H1 (cell line): Measurements from ENCODE around the gene KLF12. TPM values are rescaled to one million over a fixed set of nuclear protein-coding genes. Genes with fewer than 3 reads are reported as not detected.

Experiments
- CTCF ChIA-PET: fragments of 300-600 bp; sonication (Branson Sonifier 250); formaldehyde crosslinking; loops from one replicate; lab custom pipeline; 2021; ENCODE audit not compliant: partially characterized antibody; lab: Charles Lee
- POLR2A ChIA-PET: fragments of 300-600 bp; sonication (Branson Sonifier 250); formaldehyde crosslinking; loops from one replicate; lab custom pipeline; 2021; ENCODE audit warnings: inconsistent platforms; ENCODE audit not compliant: partially characterized antibody; lab: Charles Lee
- DNase-seq, 2 experiments: peaks; one replicate each; pipeline versions ENCODE4 v3.0.0 to v3.0.0-alpha.2; 2010 to 2022; ENCODE audit warnings: low spot score in 2 of 2, low read depth in 1 of 2, mixed read lengths in 1 of 2
- FAIRE-seq: peaks from 2 replicates; lab custom pipeline; 2011; peaks lifted over from hg19 to GRCh38; lab: Jason Lieb, UNC
- H2AFZ ChIP-seq: 2 replicates; pipeline ENCODE4 v1.8.1; 2012; ENCODE audit warnings: low read length, inconsistent platforms
- H2AK5ac ChIP-seq: 2 replicates; pipeline ENCODE4 v1.6.1; 2013; ENCODE audit warnings: low read depth, low read length
- H2BK120ac ChIP-seq: replicated peaks from 2 replicates; pipeline ENCODE3; 2013; ENCODE audit warnings: low read depth, low read length, inconsistent platforms
- H2BK12ac ChIP-seq: 2 replicates; pipeline ENCODE4 v1.6.1; 2013; ENCODE audit warnings: low read depth, low read length
- H2BK15ac ChIP-seq: 2 replicates; pipeline ENCODE4 v1.6.1; 2013; ENCODE audit warnings: low read length
- H2BK20ac ChIP-seq: 2 replicates; pipeline ENCODE4 v1.6.1; 2013; ENCODE audit warnings: low read length
- H2BK5ac ChIP-seq: 2 replicates; pipeline ENCODE4 v1.6.1; 2013; ENCODE audit warnings: low read depth, low read length
- H3K14ac ChIP-seq: 2 replicates; pipeline ENCODE4 v1.6.1; 2013; ENCODE audit warnings: inconsistent platforms; ENCODE audit not compliant: insufficient read length
- H3K18ac ChIP-seq: 2 replicates; pipeline ENCODE4 v1.6.1; 2013; ENCODE audit warnings: low read length; ENCODE audit errors: extremely low read depth
- H3K23ac ChIP-seq: 2 replicates; pipeline ENCODE4 v1.6.1; 2013; ENCODE audit warnings: inconsistent platforms; ENCODE audit not compliant: insufficient read length
- H3K23me2 ChIP-seq: 2 replicates; pipeline ENCODE4 v1.6.1; 2013; ENCODE audit warnings: low read depth, low read length
- H3K27ac ChIP-seq: 2 replicates; pipeline ENCODE4 v1.6.1; 2011; ENCODE audit warnings: low read depth, low read length, inconsistent platforms
- H3K27me3 ChIP-seq, 4 experiments: replicated peaks in 1 of 4; 1 replicate in 1 of 4; 2 replicates in 3 of 4; pipeline versions ENCODE4 v1.6.1 to v1.8.1; 2011 to 2013; ENCODE audit warnings: low read length in 3 of 4, mild to moderate bottlenecking in 3 of 4, inconsistent platforms in 2 of 4, mixed read lengths in 2 of 4, moderate library complexity in 1 of 4; ENCODE audit not compliant: control insufficient read depth in 3 of 4, insufficient read depth in 3 of 4; ENCODE audit errors: extremely low read depth in 1 of 4
- H3K36me3 ChIP-seq, 4 experiments: 2 replicates each; pipeline versions ENCODE4 v1.6.1 to v1.8.1; 2011 to 2013; ENCODE audit warnings: mild to moderate bottlenecking in 4 of 4, low read length in 3 of 4, moderate library complexity in 2 of 4, control low read depth in 1 of 4, inconsistent platforms in 1 of 4; ENCODE audit not compliant: insufficient read depth in 4 of 4, control insufficient read depth in 2 of 4
- H3K4ac ChIP-seq: replicated peaks from 2 replicates; pipeline ENCODE3; 2013; ENCODE audit warnings: low read length, low read depth, mixed read lengths, inconsistent platforms; ENCODE audit not compliant: insufficient read length
- H3K4me1 ChIP-seq, 4 experiments: replicated peaks in 1 of 4; 1 replicate in 1 of 4; 2 replicates in 3 of 4; pipeline versions ENCODE4 v1.6.1 to v1.8.1; 2011 to 2013; ENCODE audit warnings: low read length in 3 of 4, inconsistent platforms in 2 of 4, mixed read lengths in 1 of 4; ENCODE audit not compliant: insufficient read depth in 4 of 4, control insufficient read depth in 3 of 4
- H3K4me2 ChIP-seq, 2 experiments: 2 replicates each; pipeline versions ENCODE4 v1.6.1 to v1.8.1; 2011 to 2013; ENCODE audit warnings: low read depth in 2 of 2, low read length in 2 of 2, control low read depth in 1 of 2, inconsistent platforms in 1 of 2, mild to moderate bottlenecking in 1 of 2; ENCODE audit not compliant: insufficient read depth in 1 of 2
- H3K4me3 ChIP-seq, 4 experiments: fragments of 200-600, 300-600 bp in 1 of 4; sonication (generic), shearing (Covaris generic), sonication (Bioruptor Twin) in 1 of 4; 2 replicates each; pipeline versions ENCODE4 v1.5.1 to v1.8.1; 2011 to 2016; ENCODE audit warnings: low read length in 4 of 4, low read depth in 3 of 4, control low read depth in 2 of 4, inconsistent platforms in 2 of 4, mild to moderate bottlenecking in 2 of 4, mixed read lengths in 1 of 4, moderate library complexity in 1 of 4; ENCODE audit not compliant: insufficient read depth in 2 of 4; ENCODE audit errors: extremely low read depth in 1 of 4
- H3K56ac ChIP-seq: replicated peaks from 2 replicates; pipeline ENCODE3; 2013; ENCODE audit warnings: low read depth, mild to moderate bottlenecking, mixed read lengths, low read length, inconsistent platforms; ENCODE audit not compliant: insufficient read length
- H3K79me1 ChIP-seq: 2 replicates; pipeline ENCODE4 v1.6.1; 2013; ENCODE audit warnings: low read depth, low read length, control low read depth
- H3K79me2 ChIP-seq, 2 experiments: 2 replicates each; pipeline versions ENCODE4 v1.6.1 to v1.8.1; 2012 to 2013; ENCODE audit warnings: low read length in 2 of 2, mild to moderate bottlenecking in 2 of 2, inconsistent platforms in 1 of 2; ENCODE audit not compliant: insufficient read depth in 2 of 2, control insufficient read depth in 1 of 2
- H3K9ac ChIP-seq, 4 experiments: replicated peaks in 1 of 4; 1 replicate in 1 of 4; 2 replicates in 3 of 4; pipeline versions ENCODE4 v1.6.1 to v1.8.1; 2011 to 2013; ENCODE audit warnings: low read depth in 3 of 4, low read length in 3 of 4, control low read depth in 2 of 4, mild to moderate bottlenecking in 2 of 4, moderate library complexity in 2 of 4, inconsistent platforms in 1 of 4; ENCODE audit errors: extremely low read depth in 1 of 4
- H3K9me3 ChIP-seq, 2 experiments: 2 replicates each; pipeline versions ENCODE4 v1.6.1 to v1.8.1; 2012 to 2013; ENCODE audit warnings: mild to moderate bottlenecking in 2 of 2, moderate library complexity in 2 of 2, control low read depth in 1 of 2, inconsistent platforms in 1 of 2, low read depth in 1 of 2, low read length in 1 of 2, mixed read lengths in 1 of 2; ENCODE audit not compliant: insufficient read depth in 2 of 2
- H4K20me1 ChIP-seq, 2 experiments: replicated peaks in 1 of 2; 2 replicates each; pipeline versions ENCODE3 to v1.8.1; 2011 to 2013; ENCODE audit warnings: inconsistent platforms in 2 of 2, low read length in 2 of 2, mild to moderate bottlenecking in 1 of 2; ENCODE audit not compliant: insufficient read depth in 2 of 2, control insufficient read depth in 1 of 2
- H4K5ac ChIP-seq: 2 replicates; pipeline ENCODE4 v1.6.1; 2013; ENCODE audit warnings: low read length, low read depth, mixed read lengths, inconsistent platforms; ENCODE audit not compliant: insufficient read length
- H4K8ac ChIP-seq: 2 replicates; pipeline ENCODE4 v1.8.0; 2013; ENCODE audit warnings: mild to moderate bottlenecking, moderate library complexity, low read length, inconsistent platforms; ENCODE audit not compliant: insufficient read depth; ENCODE audit errors: extremely low read depth
- H4K91ac ChIP-seq: replicated peaks from 2 replicates; pipeline ENCODE3; 2013; ENCODE audit warnings: low read length, mixed read lengths, inconsistent platforms; ENCODE audit not compliant: insufficient read length
- CHD2 ChIP-seq: IDR thresholded peaks from 2 replicates; pipeline ENCODE4 v1.6.1; 2012; ENCODE audit warnings: low read length, improper control_type of control experiment
- GTF2F1 ChIP-seq: IDR thresholded peaks from 2 replicates; pipeline ENCODE4 v1.6.1; 2012; ENCODE audit warnings: low read depth, low read length, improper control_type of control experiment, borderline replicate concordance
- HDAC6 ChIP-seq: IDR thresholded peaks from one replicate; pipeline ENCODE4 v1.7.1; 2012; ENCODE audit warnings: low read depth, mild to moderate bottlenecking, inconsistent platforms, low read length, moderate library complexity
- KDM1A ChIP-seq: fragments of 200-600, 300-600 bp; sonication (generic); IDR thresholded peaks from 2 replicates; pipeline ENCODE4 v1.7.1; 2016; ENCODE audit warnings: mild to moderate bottlenecking, low read length, borderline replicate concordance
- MAFK ChIP-seq: IDR thresholded peaks from 2 replicates; pipeline ENCODE4 v1.6.1; 2012; ENCODE audit warnings: low read depth, mild to moderate bottlenecking, improper control_type of control experiment, low read length
- NRF1 ChIP-seq: IDR thresholded peaks from 2 replicates; pipeline ENCODE4 v1.6.1; 2011; ENCODE audit warnings: mild to moderate bottlenecking, low read depth, low read length, improper control_type of control experiment
- WGBS, 2 experiments: shearing (Covaris generic) in 1 of 2; methylation state at CpG; one replicate each; pipeline versions ENCODE4 v1.1.6 to v1.1.7; 2013 to 2015; ENCODE audit warnings: low lambda C conversion rate in 2 of 2, mixed read lengths in 2 of 2, inconsistent platforms in 1 of 2, low coverage in 1 of 2, missing lambda C conversion rate in 1 of 2; ENCODE audit not compliant: insufficient replicate concordance in 2 of 2, insufficient coverage in 1 of 2, insufficient read length in 1 of 2; ENCODE audit errors: extremely low coverage in 1 of 2, missing lambda C conversion rate in 1 of 2; 5-methylcytosine and 5-hydroxymethylcytosine counted together
- polyA plus RNA-seq, 7 experiments: library from polyadenylated mRNA; depleted of rRNA in 3 of 7; stranded (reverse) in 5 of 7; unstranded in 2 of 7; fragments of >200 nt in 5 of 7; fragments of 200-250 nt in 2 of 7; gene quantifications; 1 replicate in 5 of 7; 2 replicates in 1 of 7; 4 replicates in 1 of 7; pipeline versions ENCODE4 v1.2.1 to v1.2.3, GENCODE V29; 2011 to 2013; ENCODE audit warnings: missing spikeins in 2 of 7, mixed read lengths in 2 of 7
- total RNA-seq: library from RNA; stranded (reverse); fragmentation: NEBNext Ultra II Directional; extraction: Animal tissue kit (Norgen Biotek cat#: 25700); gene quantifications from 2 replicates; pipeline ENCODE4 v1.2.1, GENCODE V29; 2021

Gene KLF12
- total and polyA plus RNA-seq, 2 of the 8 experiments (the other 6 are each of a cell fraction or from before 2014, with no cell fraction given): 6.6 to 12.1 TPM

DNA sequence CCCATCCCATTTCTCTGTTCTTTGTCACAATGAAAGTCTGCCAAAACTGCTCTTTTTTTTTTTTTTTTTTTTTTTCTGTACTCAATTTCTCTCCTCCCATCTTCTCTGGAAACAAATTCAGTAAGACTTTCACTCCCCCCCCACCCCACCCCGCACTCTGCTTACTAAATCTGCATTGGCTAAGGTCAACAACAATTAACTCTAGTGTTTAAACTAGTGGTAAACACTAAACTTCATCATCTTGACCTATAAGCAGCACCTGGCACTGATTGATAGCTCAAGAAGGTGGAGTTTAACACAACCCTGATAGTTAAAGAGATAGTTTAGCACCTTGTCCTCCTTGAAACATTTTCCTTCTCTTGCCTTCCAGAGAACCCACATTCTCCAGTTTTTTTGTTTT lies 14.1 kb upstream of the KLF12 start:
- H2BK15ac ChIP-seq: no peak overlapping the region
- H3K18ac ChIP-seq: no peak overlapping the region
- H3K23me2 ChIP-seq: no peaks in the 10 kb centered on the region
- POLR2A ChIA-PET: no interaction called here
- no peak overlapping the region for H3K23ac ChIP-seq
- no peaks in the 10 kb centered on the region for H3K9me3 ChIP-seq
- DNase-seq (no peak), FAIRE-seq (no peak)
- H2AK5ac ChIP-seq: no peak overlapping the region
- H2BK12ac ChIP-seq: no peak overlapping the region
- TF ChIP-seq GTF2F1 (no peak), NRF1 (no peak), KDM1A (no peak), HDAC6 (no peak), MAFK (no peak), CHD2 (no peak)
- H3K14ac ChIP-seq: no peak overlapping the region
- H4K20me1 ChIP-seq: no peaks in the 10 kb centered on the region
- H2BK5ac ChIP-seq: no peak overlapping the region
- no peak overlapping the region for H2AFZ ChIP-seq
- H2BK20ac ChIP-seq: no peak overlapping the region
- no peak overlapping the region for H3K27ac ChIP-seq
- H3K36me3 ChIP-seq: no peaks in the 10 kb centered on the region
- H3K56ac ChIP-seq: no peak overlapping the region
- no peak overlapping the region for H3K9ac ChIP-seq
- H3K27me3 ChIP-seq: no peaks in the 10 kb centered on the region
- H4K5ac ChIP-seq: no peak overlapping the region
- H3K4ac ChIP-seq: no peak overlapping the region
- 82% methylated on average over 1 of the region's 1 CpG; no CpG with 5 or more reads in 1 of the 2 experiments for WGBS, 2 experiments
- no peak overlapping the region for H3K4me2 ChIP-seq
- H3K79me1 ChIP-seq: no peaks in the 10 kb centered on the region
- H3K4me3 ChIP-seq: no peak overlapping the region
- H3K79me2 ChIP-seq: no peaks in the 10 kb centered on the region
- H3K4me1 ChIP-seq: no peaks in the 10 kb centered on the region
- no peak overlapping the region for H4K8ac ChIP-seq
- H4K91ac ChIP-seq: no peak overlapping the region
- H2BK120ac ChIP-seq: no peak overlapping the region
- CTCF ChIA-PET: interaction anchor here (1.0 to 1.6 kb wide), 3 partner anchors 10 to 393 kb away, joined by 3 to 5 read pairs (median 3); no protein-coding TSS in a partner anchor
